Thoracic aorta (tissue), 2 donors: ENCODE results near the gene NKX1-1. TPM values are rescaled to one million over a fixed set of nuclear protein-coding genes. Genes with fewer than 3 reads are reported as not detected.

Source experiments
- ATAC-seq: fragments of 150-250 bp; one replicate; pipeline ENCODE4 v1.8.0; 2017; ENCODE audit warnings: low read depth; ENCODE audit not compliant: insufficient number of reproducible peaks, low FRiP score
- DNase-seq: peaks from one replicate; pipeline ENCODE4 v3.0.0-alpha.2; 2020; ENCODE audit warnings: low spot score
- H3K27ac ChIP-seq, 2 donors: fragments of 200-600 bp; sonication (generic); 1 replicate in 1 of 2; 2 replicates in 1 of 2; pipeline ENCODE4 v1.5.1; 2016; ENCODE audit warnings: mild to moderate bottlenecking in 2 of 2, moderate library complexity in 2 of 2
- H3K27me3 ChIP-seq: fragments of 200-600 bp; sonication (generic); replicated peaks from 2 replicates; pipeline ENCODE4 v1.6.0; 2016; ENCODE audit warnings: mild to moderate bottlenecking; ENCODE audit not compliant: insufficient read depth
- H3K36me3 ChIP-seq: fragments of 200-600 bp; sonication (generic); one replicate; pipeline ENCODE4 v1.5.1; 2016
- H3K4me1 ChIP-seq, 2 donors: fragments of 200-600 bp; sonication (generic); 1 replicate in 1 of 2; 2 replicates in 1 of 2; pipeline versions ENCODE4 v1.5.1 to v1.6.0; 2016; ENCODE audit warnings: low read depth in 2 of 2, mild to moderate bottlenecking in 1 of 2; ENCODE audit not compliant: control insufficient read depth in 1 of 2
- H3K4me3 ChIP-seq: fragments of 200-600 bp; sonication (generic); 2 replicates; pipeline ENCODE4 v1.5.1; 2016; ENCODE audit warnings: mild to moderate bottlenecking
- H3K9me3 ChIP-seq: fragments of 200-600 bp; sonication (generic); 2 replicates; pipeline ENCODE4 v1.5.1; 2016
- CTCF ChIP-seq: fragments of 200-600 bp; sonication (generic); IDR thresholded peaks from one replicate; pipeline ENCODE4 v1.5.1; 2019; ENCODE audit warnings: antibody characterized with exemption
- total RNA-seq, 2 donors: library from RNA; depleted of rRNA; stranded (reverse); fragments of >200 nt; gene quantifications; one replicate each; pipeline versions ENCODE4 v1.1.0 to v1.2.3, GENCODE V29; 2016

NKX1-1 gene
- total RNA-seq, 2 donors from 2014 or later, result not detected

GRCh38 chr4:1382776-1383727 is 23.2 kb downstream of the NKX1-1 start:
- Histone ChIP-seq H3K27ac (no peak overlapping the region), H3K4me1 (no peaks in the 10 kb centered on the region), H3K4me3 (no peak overlapping the region), H3K36me3 (peaks cover 20% of the 10 kb centered on the region), H3K9me3 (no peaks in the 10 kb centered on the region), H3K27me3 (no peaks in the 10 kb centered on the region)
- TF ChIP-seq CTCF, result no peak
- no peak for ATAC-seq
- no peak for DNase-seq

GRCh38 chr4:1381944-1382541 is 24.2 kb downstream of the NKX1-1 start:
- no peak overlapping the region for H3K27ac ChIP-seq
- no peak for TF ChIP-seq CTCF
- H3K4me3 ChIP-seq, result no peak overlapping the region
- H3K36me3 ChIP-seq, result peaks cover 13% of the 10 kb centered on the region
- no peaks in the 10 kb centered on the region for H3K9me3 ChIP-seq
- no peaks in the 10 kb centered on the region for H3K4me1 ChIP-seq
- no peaks in the 10 kb centered on the region for H3K27me3 ChIP-seq
- ATAC-seq (no peak), DNase-seq (no peak)

- Histone ChIP-seq H3K27me3 (no peaks in the 10 kb centered on the region), H3K36me3 (peaks cover 10% of the 10 kb centered on the region), H3K9me3 (no peaks in the 10 kb centered on the region), H3K27ac (no peak overlapping the region), H3K4me1 (no peaks in the 10 kb centered on the region), H3K4me3 (no peak overlapping the region)
- DNase-seq, result no peak
- TF ChIP-seq CTCF, result no peak
- no peak for ATAC-seq
Observed at GRCh38 chr4:1381181-1381621, 25.0 kb downstream of the NKX1-1 start.

- H3K27me3 ChIP-seq, result no peaks in the 10 kb centered on the region
- H3K4me1 ChIP-seq, result no peaks in the 10 kb centered on the region
- no peak overlapping the region for H3K4me3 ChIP-seq
- no peak for TF ChIP-seq CTCF
- peaks cover 9% of the 10 kb centered on the region for H3K36me3 ChIP-seq
- no peak overlapping the region for H3K27ac ChIP-seq
- no peak for ATAC-seq
- DNase-seq, result no peak
- no peaks in the 10 kb centered on the region for H3K9me3 ChIP-seq
Observed at GRCh38 chr4:1380368-1381151, 25.7 kb downstream of the NKX1-1 start.
